SH-SY5Y (cell line): Measurements from ENCODE around the gene LTA4H.

ENCODE experiments used
- GATA2 ChIP-seq: IDR thresholded peaks from 2 replicates; pipeline ENCODE4 v1.6.1; 2011; ENCODE audit warnings: mild to moderate bottlenecking, low read depth, low read length
- GATA3 ChIP-seq: IDR thresholded peaks from 2 replicates; pipeline ENCODE4 v1.6.1; 2011; ENCODE audit warnings: low read depth, mild to moderate bottlenecking, low read length, moderate library complexity

GRCh38 chr12:95996034-95996658, 39.2 kb downstream of the LTA4H start, which contains the start of gene HAL:
- TF ChIP-seq GATA3 (no peak), GATA2 (no peak)
